ENCODE data around the gene ERC2.

ERC2 gene

GRCh38 chr3:56209982-56210751 is 258.1 kb downstream of the ERC2 start:
- H3K4me2 ChIP-seq (ENCODE audit: low read length) = no peak overlapping the region
- H3K27me3 ChIP-seq (ENCODE audit: control insufficient read depth, insufficient read depth, low read length) = no peaks in the 10 kb centered on the region
- H3K4me1 ChIP-seq = peaks cover 12% of the 10 kb centered on the region
- no peak for TF ChIP-seq CTCF (IDR thresholded peaks at IDR 0.05)
- H3K36me3 ChIP-seq (ENCODE audit: control insufficient read depth, insufficient read depth, low read length) = no peaks in the 10 kb centered on the region
- no peak overlapping the region for H3K9ac ChIP-seq
- H2AFZ ChIP-seq = no peak overlapping the region
- H3K9me3 ChIP-seq (ENCODE audit: control insufficient read depth, low read length) = no peaks in the 10 kb centered on the region
- H3K79me2 ChIP-seq = no peaks in the 10 kb centered on the region
- no peak overlapping the region for H3K4me3 ChIP-seq (ENCODE audit: low read depth, low read length)
- no peak overlapping the region for H3K27ac ChIP-seq

GRCh38 chr3:56207922-56208321 is 260.3 kb downstream of the ERC2 start:
- Histone ChIP-seq H3K36me3 (ENCODE audit: control insufficient read depth, insufficient read depth, low read length) (no peaks in the 10 kb centered on the region), H3K4me3 (ENCODE audit: low read depth, low read length) (no peak overlapping the region), H3K27ac (no peak overlapping the region), H3K4me1 (peaks cover 12% of the 10 kb centered on the region), H3K79me2 (no peaks in the 10 kb centered on the region), H3K4me2 (ENCODE audit: low read length) (peak overlapping the region; percentile 8), H3K9me3 (ENCODE audit: control insufficient read depth, low read length) (no peaks in the 10 kb centered on the region), H2AFZ (peak overlapping the region; percentile 2), H3K9ac (no peak overlapping the region), H3K27me3 (ENCODE audit: control insufficient read depth, insufficient read depth, low read length) (no peaks in the 10 kb centered on the region)
- no peak for TF ChIP-seq CTCF (IDR thresholded peaks at IDR 0.05)

GRCh38 chr3:56205406-56205805 is 262.9 kb downstream of the ERC2 start:
- no peak overlapping the region for H3K27ac ChIP-seq
- no peak overlapping the region for H3K4me2 ChIP-seq (ENCODE audit: low read length)
- H3K27me3 ChIP-seq (ENCODE audit: control insufficient read depth, insufficient read depth, low read length) = no peaks in the 10 kb centered on the region
- no peak overlapping the region for H3K4me3 ChIP-seq (ENCODE audit: low read depth, low read length)
- no peak overlapping the region for H3K9ac ChIP-seq
- TF ChIP-seq CTCF (IDR thresholded peaks at IDR 0.05) = no peak
- H2AFZ ChIP-seq = no peak overlapping the region
- H3K79me2 ChIP-seq = no peaks in the 10 kb centered on the region
- peaks cover 12% of the 10 kb centered on the region for H3K4me1 ChIP-seq
- no peaks in the 10 kb centered on the region for H3K9me3 ChIP-seq (ENCODE audit: control insufficient read depth, low read length)
- H3K36me3 ChIP-seq (ENCODE audit: control insufficient read depth, insufficient read depth, low read length) = no peaks in the 10 kb centered on the region

- Histone ChIP-seq H3K4me1 (peaks cover 5% of the 10 kb centered on the region), H3K4me3 (ENCODE audit: low read depth, low read length) (no peak overlapping the region)
- TF ChIP-seq CTCF (IDR thresholded peaks at IDR 0.05) = no peak
Observed at GRCh38 chr3:56202997-56203396, 265.3 kb downstream of the ERC2 start.

GRCh38 chr3:56201407-56201806 is 266.9 kb downstream of the ERC2 start:
- no peak for TF ChIP-seq CTCF (IDR thresholded peaks at IDR 0.05)
- H3K4me1 ChIP-seq = no peaks in the 10 kb centered on the region
- no peaks in the 10 kb centered on the region for H3K36me3 ChIP-seq (ENCODE audit: control insufficient read depth, insufficient read depth, low read length)
- H3K9me3 ChIP-seq (ENCODE audit: control insufficient read depth, low read length) = no peaks in the 10 kb centered on the region
- H3K9ac ChIP-seq = no peak overlapping the region
- H3K4me3 ChIP-seq (ENCODE audit: low read depth, low read length) = no peak overlapping the region
- no peak overlapping the region for H3K27ac ChIP-seq
- no peak overlapping the region for H2AFZ ChIP-seq
- no peak overlapping the region for H3K4me2 ChIP-seq (ENCODE audit: low read length)
- no peaks in the 10 kb centered on the region for H3K79me2 ChIP-seq
- no peaks in the 10 kb centered on the region for H3K27me3 ChIP-seq (ENCODE audit: control insufficient read depth, insufficient read depth, low read length)

More at GRCh38 chr3:56202997-56203396, 265.3 kb downstream of the ERC2 start:
- Histone ChIP-seq H3K36me3 (ENCODE audit: control insufficient read depth, insufficient read depth, low read length) (no peaks in the 10 kb centered on the region), H3K4me2 (ENCODE audit: low read length) (no peak overlapping the region), H3K79me2 (no peaks in the 10 kb centered on the region), H3K27me3 (ENCODE audit: control insufficient read depth, insufficient read depth, low read length) (no peaks in the 10 kb centered on the region), H3K9ac (no peak overlapping the region), H3K9me3 (ENCODE audit: control insufficient read depth, low read length) (no peaks in the 10 kb centered on the region), H2AFZ (no peak overlapping the region), H3K27ac (no peak overlapping the region)
